Measurements from ENCODE around the gene LYPLAL1. TPM values are rescaled to one million over a fixed set of nuclear protein-coding genes. Genes with fewer than 3 reads are reported as not detected.
A peak's percentile ranks its signal among the peaks of the same experiment; 100 is the strongest.
"Not testable (repeated sequence)": the region's sequence is repeated elsewhere in the genome, so short reads cannot be mapped to it uniquely, and the experiment has no call there.

The LYPLAL1 gene
- total RNA-seq, 1 donor from 2014 or later: 15.9 TPM

DNA sequence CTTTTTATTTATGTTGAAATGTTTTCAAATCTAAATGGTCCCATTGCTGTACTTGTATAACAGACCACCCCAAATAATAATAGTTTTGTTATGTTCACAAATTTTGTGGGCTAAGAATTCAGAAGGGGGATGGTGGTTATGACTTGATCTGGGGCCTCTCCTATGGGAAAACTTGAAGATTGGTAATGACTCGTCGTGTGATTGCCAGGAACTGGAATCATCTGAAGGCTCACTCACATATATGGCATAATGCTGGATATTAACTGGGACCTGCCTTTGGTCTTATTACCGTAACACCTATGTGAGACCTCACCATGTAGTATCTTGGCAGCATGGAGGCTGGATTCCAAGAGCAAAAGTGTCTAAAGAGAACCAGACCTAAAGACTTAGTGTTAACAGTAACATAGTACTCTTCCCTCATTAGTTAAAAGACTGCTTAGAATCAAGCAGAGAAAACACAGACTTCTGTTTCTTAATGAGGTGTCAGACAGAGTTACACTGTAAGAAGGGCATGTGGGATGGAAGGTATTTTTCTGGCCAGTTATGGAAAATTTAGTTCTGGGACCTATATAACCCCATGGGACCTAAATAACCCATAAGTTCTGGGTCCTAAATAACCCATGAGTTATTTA, 11.9 kb downstream of the LYPLAL1 start:
- DNase-seq (ENCODE audit: low read depth): no peak
- TF ChIP-seq, protein P1, sequence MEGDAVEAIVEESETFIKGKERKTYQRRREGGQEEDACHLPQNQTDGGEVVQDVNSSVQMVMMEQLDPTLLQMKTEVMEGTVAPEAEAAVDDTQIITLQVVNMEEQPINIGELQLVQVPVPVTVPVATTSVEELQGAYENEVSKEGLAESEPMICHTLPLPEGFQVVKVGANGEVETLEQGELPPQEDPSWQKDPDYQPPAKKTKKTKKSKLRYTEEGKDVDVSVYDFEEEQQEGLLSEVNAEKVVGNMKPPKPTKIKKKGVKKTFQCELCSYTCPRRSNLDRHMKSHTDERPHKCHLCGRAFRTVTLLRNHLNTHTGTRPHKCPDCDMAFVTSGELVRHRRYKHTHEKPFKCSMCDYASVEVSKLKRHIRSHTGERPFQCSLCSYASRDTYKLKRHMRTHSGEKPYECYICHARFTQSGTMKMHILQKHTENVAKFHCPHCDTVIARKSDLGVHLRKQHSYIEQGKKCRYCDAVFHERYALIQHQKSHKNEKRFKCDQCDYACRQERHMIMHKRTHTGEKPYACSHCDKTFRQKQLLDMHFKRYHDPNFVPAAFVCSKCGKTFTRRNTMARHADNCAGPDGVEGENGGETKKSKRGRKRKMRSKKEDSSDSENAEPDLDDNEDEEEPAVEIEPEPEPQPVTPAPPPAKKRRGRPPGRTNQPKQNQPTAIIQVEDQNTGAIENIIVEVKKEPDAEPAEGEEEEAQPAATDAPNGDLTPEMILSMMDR (IDR thresholded peaks at IDR 0.05; ENCODE audit: insufficient read depth, low read length, poor library complexity, severe bottlenecking): no peak

DNA sequence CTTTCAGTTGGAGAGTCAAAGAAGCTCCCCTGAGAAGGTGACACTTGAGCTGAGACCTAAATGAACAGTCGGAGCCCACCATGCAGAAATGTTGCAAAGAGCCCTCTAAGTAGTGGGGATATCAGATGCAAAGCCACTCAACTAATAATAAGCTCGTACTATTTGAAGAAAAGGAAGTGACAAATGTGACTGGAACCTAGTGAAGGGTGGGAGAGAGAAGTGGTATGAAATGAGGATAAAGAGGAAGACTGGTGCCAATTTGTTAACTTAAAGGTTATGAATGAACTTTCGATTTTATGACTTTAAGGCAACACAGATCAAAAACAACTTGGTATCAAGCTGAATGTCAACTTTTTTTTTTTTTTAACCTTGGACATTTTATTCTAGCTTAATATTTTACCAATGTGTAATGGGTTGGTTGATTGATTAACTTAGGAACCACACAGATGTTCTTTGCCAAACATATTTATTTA, 14.7 kb downstream of the LYPLAL1 start:
- Histone ChIP-seq H3K36me3 (ENCODE audit: control insufficient read depth, insufficient read depth, low read length) (no peaks in the 10 kb centered on the region), H3K27me3 (ENCODE audit: control insufficient read depth, insufficient read depth, low read length) (no peaks in the 10 kb centered on the region), H3K4me3 (ENCODE audit: low read depth, low read length) (no peak overlapping the region)
- TF ChIP-seq, protein P1 (IDR thresholded peaks at IDR 0.05; ENCODE audit: insufficient read depth, low read length, poor library complexity, severe bottlenecking): no peak
- DNase-seq (ENCODE audit: low read depth): no peak

More for the DNA sequence above, 11.9 kb downstream of the LYPLAL1 start:
- Histone ChIP-seq H3K36me3 (ENCODE audit: control insufficient read depth, insufficient read depth, low read length) (no peaks in the 10 kb centered on the region), H3K4me3 (ENCODE audit: low read depth, low read length) (no peak overlapping the region), H3K27me3 (ENCODE audit: control insufficient read depth, insufficient read depth, low read length) (no peaks in the 10 kb centered on the region)

DNA sequence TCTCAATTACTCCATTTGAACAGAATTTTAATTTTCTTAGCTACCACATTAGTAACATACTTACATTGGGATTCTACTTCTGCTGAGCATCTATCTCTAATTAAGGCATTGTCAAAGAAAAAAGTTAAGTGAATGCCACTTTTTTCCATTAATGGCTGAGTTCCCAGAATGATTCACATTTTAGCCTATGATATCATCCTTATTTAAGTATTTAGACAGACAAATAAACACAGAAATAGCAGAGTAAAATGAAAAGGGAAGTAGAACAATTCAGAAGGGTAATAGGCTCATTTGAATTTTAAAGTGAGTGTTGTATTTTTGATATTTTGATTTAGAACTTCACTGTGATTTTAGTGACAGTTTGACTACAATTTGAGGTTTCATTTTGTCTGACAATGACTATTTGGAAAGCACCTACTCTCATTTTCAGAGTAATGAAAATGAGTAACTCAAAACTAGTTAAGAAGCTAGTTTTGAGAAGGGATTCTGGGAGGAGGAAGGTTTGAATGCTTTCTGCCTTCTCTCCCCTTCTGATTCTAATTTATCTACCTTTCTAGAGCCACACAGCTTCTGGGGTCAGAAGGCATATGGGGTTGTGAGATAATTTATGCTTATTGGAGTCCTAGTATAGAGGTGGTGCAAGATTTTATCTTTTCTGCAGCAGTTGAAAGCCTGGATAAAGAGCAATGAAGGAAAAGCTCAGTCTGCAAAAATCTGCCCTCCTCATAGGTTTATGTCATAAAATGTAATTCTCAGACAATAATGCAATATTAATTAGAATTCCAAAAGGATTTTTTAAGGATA, 15.5 kb downstream of the LYPLAL1 start:
- DNase-seq (ENCODE audit: low read depth): peak; percentile 37
- Histone ChIP-seq H3K27me3 (ENCODE audit: control insufficient read depth, insufficient read depth, low read length) (no peaks in the 10 kb centered on the region), H3K4me3 (ENCODE audit: low read depth, low read length) (no peak overlapping the region), H3K36me3 (ENCODE audit: control insufficient read depth, insufficient read depth, low read length) (no peaks in the 10 kb centered on the region)
- TF ChIP-seq, protein P1 (IDR thresholded peaks at IDR 0.05; ENCODE audit: insufficient read depth, low read length, poor library complexity, severe bottlenecking): no peak

DNA sequence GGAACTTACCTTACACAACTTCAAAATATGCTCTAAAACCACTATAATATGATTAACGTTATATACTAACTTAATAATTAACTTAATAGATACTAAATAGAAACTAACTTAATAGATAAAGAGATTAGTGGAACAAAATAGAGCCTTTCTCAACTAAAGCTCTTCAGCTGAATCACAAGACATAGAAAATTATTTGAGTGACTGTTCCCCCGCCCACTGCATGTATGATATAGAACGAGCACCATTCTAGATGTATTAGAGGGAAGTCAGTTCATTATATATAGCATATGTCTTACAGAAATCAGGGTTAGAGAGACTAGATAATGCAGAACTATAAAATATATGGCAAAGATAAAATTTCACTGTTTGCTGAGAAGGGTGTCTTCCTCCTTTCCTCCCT, 16.3 kb downstream of the LYPLAL1 start:
- DNase-seq (ENCODE audit: low read depth): no peak
- Histone ChIP-seq H3K27me3 (ENCODE audit: control insufficient read depth, insufficient read depth, low read length) (no peaks in the 10 kb centered on the region), H3K36me3 (ENCODE audit: control insufficient read depth, insufficient read depth, low read length) (no peaks in the 10 kb centered on the region), H3K4me3 (ENCODE audit: low read depth, low read length) (no peak overlapping the region)
- TF ChIP-seq, protein P1 (IDR thresholded peaks at IDR 0.05; ENCODE audit: insufficient read depth, low read length, poor library complexity, severe bottlenecking): no peak

DNA sequence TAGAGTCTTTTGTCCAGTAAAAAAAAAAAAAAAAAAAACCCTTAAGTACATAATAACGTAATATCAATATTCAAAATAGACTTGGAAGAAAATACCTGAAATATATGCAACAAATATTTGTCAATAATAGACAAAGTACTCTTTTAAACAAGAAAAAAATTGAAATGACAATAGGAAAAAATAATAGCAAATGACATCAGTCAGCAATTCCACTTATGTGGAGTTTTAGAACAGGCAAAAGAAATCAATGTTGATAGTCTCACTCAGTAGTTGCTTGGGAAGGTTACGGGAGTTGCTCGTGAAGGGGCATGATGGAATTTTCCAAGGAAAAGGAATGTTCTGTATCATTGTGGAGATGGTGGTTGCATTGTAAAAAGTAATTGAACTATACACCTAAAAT, 16.9 kb downstream of the LYPLAL1 start:
- Histone ChIP-seq H3K36me3 (ENCODE audit: control insufficient read depth, insufficient read depth, low read length) (no peaks in the 10 kb centered on the region), H3K4me3 (ENCODE audit: low read depth, low read length) (no peak overlapping the region), H3K27me3 (ENCODE audit: control insufficient read depth, insufficient read depth, low read length) (no peaks in the 10 kb centered on the region)
- TF ChIP-seq, protein P1 (IDR thresholded peaks at IDR 0.05; ENCODE audit: insufficient read depth, low read length, poor library complexity, severe bottlenecking): no peak
- no peak for DNase-seq (ENCODE audit: low read depth)

DNA sequence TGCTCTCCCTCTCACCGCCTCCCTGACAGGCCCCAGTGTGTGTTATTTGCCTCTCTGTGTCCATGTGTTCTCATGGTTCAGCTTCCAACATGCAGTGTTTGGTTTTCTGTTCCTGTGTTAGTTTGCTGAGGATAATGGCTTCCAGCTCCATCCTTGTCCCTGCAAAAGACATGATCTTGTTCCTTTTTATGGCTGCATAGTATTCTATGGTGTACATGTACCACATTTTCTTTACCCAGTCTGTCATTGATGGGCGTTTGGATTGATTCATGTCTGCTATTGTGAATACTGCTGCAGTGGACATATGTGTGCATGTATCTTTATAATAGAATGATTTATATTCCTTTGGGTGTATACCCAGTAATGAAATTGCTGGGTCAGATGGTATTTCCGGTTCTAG, 22.2 kb downstream of the LYPLAL1 start:
- not testable (repeated sequence) for H3K27me3 ChIP-seq (ENCODE audit: control insufficient read depth, insufficient read depth, low read length); DNase-seq (ENCODE audit: low read depth); H3K4me3 ChIP-seq (ENCODE audit: low read depth, low read length)

More for the DNA sequence above, 22.2 kb downstream of the LYPLAL1 start:
- H3K36me3 ChIP-seq (ENCODE audit: control insufficient read depth, insufficient read depth, low read length): not testable (repeated sequence)
